ENCODE measurements around the gene SLC35C1.
A peak's percentile ranks its signal among the peaks of the same experiment; 100 is the strongest.

Gene SLC35C1

DNA sequence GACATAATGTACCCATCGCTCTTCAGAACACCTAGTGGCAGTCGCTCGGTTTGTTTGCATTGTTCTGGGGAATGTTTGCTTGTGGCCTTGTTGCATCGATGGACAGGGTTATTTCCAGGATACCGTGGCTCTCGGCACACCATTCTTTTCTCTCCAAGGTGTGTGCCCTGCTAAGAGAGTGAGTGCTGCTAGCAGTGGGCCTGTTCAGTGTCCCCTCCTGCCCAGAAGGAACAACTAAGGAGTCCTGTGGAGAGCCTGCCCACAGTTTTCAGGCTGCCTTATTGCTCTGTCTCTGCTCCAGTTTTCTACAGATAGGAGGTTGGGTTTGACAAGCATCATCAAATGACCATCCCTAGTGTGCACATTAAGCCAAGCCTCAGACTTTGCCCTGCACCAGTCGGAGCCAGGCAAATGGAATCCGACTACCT is 43.7 kb downstream of the SLC35C1 start:
- Histone ChIP-seq H3K27ac (peak overlapping the region; percentile 97 to 99), H3K27me3 (no peaks in the 10 kb centered on the region), H3K9me3 (no peaks in the 10 kb centered on the region), H3K36me3 (no peaks in the 10 kb centered on the region), H3K4me3 (peak overlapping the region; percentile 91 to 98), H3K4me1 (peaks cover 0 to 65% (median 58%) of the 10 kb centered on the region in 4 donors)
- intact Hi-C loops (cut with DNase I; ENCODE audit: low total_unique reads), result no loop called here
- DNase-seq, result peak in 1 of 2 donors; percentile 53
- TF ChIP-seq, protein P1, sequence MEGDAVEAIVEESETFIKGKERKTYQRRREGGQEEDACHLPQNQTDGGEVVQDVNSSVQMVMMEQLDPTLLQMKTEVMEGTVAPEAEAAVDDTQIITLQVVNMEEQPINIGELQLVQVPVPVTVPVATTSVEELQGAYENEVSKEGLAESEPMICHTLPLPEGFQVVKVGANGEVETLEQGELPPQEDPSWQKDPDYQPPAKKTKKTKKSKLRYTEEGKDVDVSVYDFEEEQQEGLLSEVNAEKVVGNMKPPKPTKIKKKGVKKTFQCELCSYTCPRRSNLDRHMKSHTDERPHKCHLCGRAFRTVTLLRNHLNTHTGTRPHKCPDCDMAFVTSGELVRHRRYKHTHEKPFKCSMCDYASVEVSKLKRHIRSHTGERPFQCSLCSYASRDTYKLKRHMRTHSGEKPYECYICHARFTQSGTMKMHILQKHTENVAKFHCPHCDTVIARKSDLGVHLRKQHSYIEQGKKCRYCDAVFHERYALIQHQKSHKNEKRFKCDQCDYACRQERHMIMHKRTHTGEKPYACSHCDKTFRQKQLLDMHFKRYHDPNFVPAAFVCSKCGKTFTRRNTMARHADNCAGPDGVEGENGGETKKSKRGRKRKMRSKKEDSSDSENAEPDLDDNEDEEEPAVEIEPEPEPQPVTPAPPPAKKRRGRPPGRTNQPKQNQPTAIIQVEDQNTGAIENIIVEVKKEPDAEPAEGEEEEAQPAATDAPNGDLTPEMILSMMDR (IDR thresholded peaks at IDR 0.05), result no peak

DNA sequence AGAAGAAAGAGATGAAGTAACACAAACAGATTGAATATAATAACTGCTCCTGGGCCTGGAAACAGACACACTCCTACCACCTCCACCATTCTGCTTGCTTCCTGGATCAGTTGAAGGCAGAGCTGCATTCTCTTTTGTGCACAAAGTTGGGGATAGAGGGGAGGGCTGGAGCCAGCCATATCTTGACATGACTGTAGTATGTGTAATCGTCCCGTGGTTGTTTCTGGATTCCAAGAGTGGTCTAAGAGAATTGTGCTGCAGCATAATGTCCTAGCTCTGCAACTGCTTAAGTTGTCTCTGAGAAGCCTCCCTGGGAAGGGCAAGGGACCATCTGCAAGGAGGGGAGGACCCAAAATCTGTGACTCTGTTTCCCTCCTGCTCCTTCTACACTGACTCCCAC is 45.5 kb downstream of the SLC35C1 start:
- H3K4me3 ChIP-seq, result no peak overlapping the region
- H3K9me3 ChIP-seq, result no peaks in the 10 kb centered on the region
- intact Hi-C loops (cut with DNase I; ENCODE audit: low total_unique reads), result no loop called here
- no peaks in the 10 kb centered on the region for H3K36me3 ChIP-seq
- no peak overlapping the region for H3K27ac ChIP-seq
- TF ChIP-seq, protein P1 (IDR thresholded peaks at IDR 0.05), result no peak
- H3K4me1 ChIP-seq, result peaks cover 0 to 82% (median 75%) of the 10 kb centered on the region in 4 donors
- no peaks in the 10 kb centered on the region for H3K27me3 ChIP-seq
- peak in 1 of 2 donors; percentile 21 for DNase-seq

DNA sequence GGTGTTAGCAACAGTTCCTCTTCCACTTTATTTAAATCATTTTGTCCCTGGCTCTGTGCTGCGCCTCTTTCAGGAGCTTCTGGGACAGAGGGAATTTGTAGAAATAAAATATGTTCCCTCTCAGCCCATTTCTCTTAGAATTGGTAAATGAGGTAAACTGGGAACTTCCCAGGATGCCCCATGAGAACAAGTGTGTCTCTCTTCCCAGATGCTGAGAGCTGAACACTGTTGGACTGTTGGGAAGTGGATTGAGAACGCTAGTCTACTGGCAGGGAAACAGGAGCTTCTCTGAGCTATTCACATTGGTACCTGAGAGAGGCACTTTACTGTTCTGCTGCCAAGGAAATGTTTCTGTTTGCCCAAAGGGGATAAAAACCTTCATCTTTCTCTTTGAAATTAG is 46.3 kb downstream of the SLC35C1 start:
- DNase-seq, result no peak
- TF ChIP-seq, protein P1 (IDR thresholded peaks at IDR 0.05), result no peak
- Histone ChIP-seq H3K9me3 (no peaks in the 10 kb centered on the region), H3K27ac (peak overlapping the region; percentile 84 to 88), H3K36me3 (peaks cover 0 to 6% (median 0%) of the 10 kb centered on the region in 3 donors), H3K4me1 (peaks cover 0 to 87% (median 81%) of the 10 kb centered on the region in 4 donors), H3K4me3 (no peak overlapping the region), H3K27me3 (no peaks in the 10 kb centered on the region)
- intact Hi-C loops (cut with DNase I; ENCODE audit: low total_unique reads), result no loop called here

DNA sequence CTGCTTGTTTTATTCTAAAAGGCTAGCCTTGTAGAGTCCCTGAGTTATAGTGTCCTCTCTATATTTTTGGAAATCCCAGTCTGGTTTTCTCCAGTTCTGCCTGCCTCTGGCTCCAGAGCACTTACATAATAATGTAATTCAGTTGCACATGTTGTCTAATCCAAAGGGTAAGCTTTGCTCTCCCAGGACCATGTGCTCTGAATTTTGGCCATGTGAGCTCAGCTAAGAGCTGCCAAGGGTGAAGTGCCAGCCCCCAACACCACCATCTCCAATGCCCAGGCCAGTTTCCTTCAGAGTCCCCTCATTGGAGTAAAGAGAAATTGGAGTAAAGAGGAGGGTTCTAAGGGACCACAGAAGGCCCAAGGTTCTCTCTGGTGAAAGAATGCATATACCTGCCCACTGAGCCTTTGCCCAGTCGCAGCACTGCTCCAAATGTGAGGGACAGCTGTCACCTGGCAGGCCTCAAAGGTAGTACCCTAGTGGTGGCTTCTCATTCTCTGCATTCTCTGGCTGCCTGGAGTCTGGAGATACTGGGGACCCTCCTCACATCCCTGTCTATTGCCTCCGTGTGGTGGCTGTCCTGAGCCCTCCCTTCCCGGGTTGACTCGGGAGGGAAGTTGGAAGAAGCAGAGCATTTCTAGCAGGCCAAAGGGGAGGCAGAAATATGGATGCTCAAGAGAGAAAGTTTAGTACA is 47.2 kb downstream of the SLC35C1 start:
- TF ChIP-seq, protein P1 (IDR thresholded peaks at IDR 0.05), result no peak

DNA sequence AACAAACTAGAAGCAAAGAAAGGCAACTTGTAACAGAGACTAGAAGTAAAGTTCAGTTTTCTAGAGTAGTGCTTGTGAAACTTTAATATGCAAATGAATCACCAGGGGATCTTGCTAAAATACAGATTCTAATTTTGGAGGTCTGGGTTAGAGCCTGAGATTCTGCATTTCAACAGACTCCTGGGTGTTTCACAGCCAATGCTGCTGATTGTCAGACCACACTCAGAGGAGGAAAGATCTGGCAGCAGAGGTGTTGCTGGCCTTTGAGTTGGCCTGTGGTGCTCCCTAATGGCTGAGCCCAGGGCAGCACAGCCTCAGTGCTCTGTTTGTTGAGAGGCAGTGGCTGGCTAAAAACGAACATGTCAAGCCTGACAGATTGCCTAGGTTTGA is 47.8 kb downstream of the SLC35C1 start:
- TF ChIP-seq, protein P1 (IDR thresholded peaks at IDR 0.05), result no peak
- Histone ChIP-seq H3K4me1 (peaks cover 0 to 96% (median 93%) of the 10 kb centered on the region in 4 donors), H3K27ac (peak overlapping the region; percentile 84 to 88), H3K9me3 (no peaks in the 10 kb centered on the region), H3K36me3 (peaks cover 0 to 16% (median 8%) of the 10 kb centered on the region in 3 donors), H3K27me3 (no peaks in the 10 kb centered on the region), H3K4me3 (no peak overlapping the region)
- peak in 1 of 2 donors; percentile 68 for DNase-seq
- intact Hi-C loops (cut with DNase I; ENCODE audit: low total_unique reads), result no loop called here

More for the DNA sequence above, 47.2 kb downstream of the SLC35C1 start:
- no peaks in the 10 kb centered on the region for H3K27me3 ChIP-seq
- H3K4me3 ChIP-seq, result no peak overlapping the region
- H3K27ac ChIP-seq, result peak overlapping the region; percentile 84 to 88
- intact Hi-C loops (cut with DNase I; ENCODE audit: low total_unique reads), result no loop called here
- peaks cover 0 to 91% (median 87%) of the 10 kb centered on the region in 4 donors for H3K4me1 ChIP-seq
- peaks cover 0 to 16% (median 8%) of the 10 kb centered on the region in 3 donors for H3K36me3 ChIP-seq
- DNase-seq, result peak in 1 of 2 donors; percentile 67
- no peaks in the 10 kb centered on the region for H3K9me3 ChIP-seq

All from tibial artery (tissue), 4 donors.